Measurements from ENCODE around the gene LHFPL3.

GRCh38 chr7:104862719-104863118 is 534.3 kb downstream of the LHFPL3 start:
- no peak for TF ChIP-seq EZH2 (IDR thresholded peaks at IDR 0.05; ENCODE audit: low read depth)
- peak; percentile 59 for TF ChIP-seq CTCF (conservative IDR thresholded peaks at IDR 0.05)
